Esophagus mucosa (tissue), 1 donor: ENCODE results near the gene ACSM2A. TPM values are rescaled to one million over a fixed set of nuclear protein-coding genes. Genes with fewer than 3 reads are reported as not detected.
"Not testable (repeated sequence)": the region's sequence is repeated elsewhere in the genome, so short reads cannot be mapped to it uniquely, and the experiment has no call there.

Experiments used
- ATAC-seq: fragments of 200-7000 bp; cut with Tn5 transposase; one replicate; pipeline ENCODE4 v1.9.1; 2020
- total RNA-seq: library from RNA; stranded (reverse); gene quantifications from one replicate; pipeline ENCODE4 v1.2.4, GENCODE V29; 2023
- donor health status: DM: yes; HTN: yes; CAD: no.

Gene ACSM2A, protein sequence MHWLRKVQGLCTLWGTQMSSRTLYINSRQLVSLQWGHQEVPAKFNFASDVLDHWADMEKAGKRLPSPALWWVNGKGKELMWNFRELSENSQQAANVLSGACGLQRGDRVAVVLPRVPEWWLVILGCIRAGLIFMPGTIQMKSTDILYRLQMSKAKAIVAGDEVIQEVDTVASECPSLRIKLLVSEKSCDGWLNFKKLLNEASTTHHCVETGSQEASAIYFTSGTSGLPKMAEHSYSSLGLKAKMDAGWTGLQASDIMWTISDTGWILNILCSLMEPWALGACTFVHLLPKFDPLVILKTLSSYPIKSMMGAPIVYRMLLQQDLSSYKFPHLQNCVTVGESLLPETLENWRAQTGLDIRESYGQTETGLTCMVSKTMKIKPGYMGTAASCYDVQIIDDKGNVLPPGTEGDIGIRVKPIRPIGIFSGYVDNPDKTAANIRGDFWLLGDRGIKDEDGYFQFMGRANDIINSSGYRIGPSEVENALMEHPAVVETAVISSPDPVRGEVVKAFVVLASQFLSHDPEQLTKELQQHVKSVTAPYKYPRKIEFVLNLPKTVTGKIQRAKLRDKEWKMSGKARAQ
- total RNA-seq, result not detected

DNA sequence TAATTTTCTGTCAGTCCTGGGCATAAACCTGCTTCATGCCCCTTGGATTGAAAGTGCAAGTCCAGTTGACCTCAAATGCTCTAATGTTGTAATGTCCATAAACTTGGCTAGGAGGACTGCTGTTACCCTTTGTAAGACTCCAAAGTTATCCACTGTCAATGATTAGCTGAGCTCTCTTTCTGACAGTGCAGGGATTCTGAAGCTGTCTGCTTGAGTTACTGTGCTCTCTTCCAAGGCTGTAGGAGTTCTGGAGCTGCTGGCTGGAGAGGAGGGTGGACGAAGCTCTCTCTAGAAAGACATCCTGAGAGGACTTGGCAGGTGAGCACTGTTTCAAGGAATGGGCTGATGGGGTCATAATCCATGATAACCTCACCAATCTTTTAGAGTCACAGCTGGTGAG, at the start of gene ACSM2A:
TSS of gene ACSM2A (plus strand) at position 158 of the 400 bp plus-strand sequence. CDS start 8,594 bp downstream, outside the sequence.
- not testable (repeated sequence) for ATAC-seq

DNA sequence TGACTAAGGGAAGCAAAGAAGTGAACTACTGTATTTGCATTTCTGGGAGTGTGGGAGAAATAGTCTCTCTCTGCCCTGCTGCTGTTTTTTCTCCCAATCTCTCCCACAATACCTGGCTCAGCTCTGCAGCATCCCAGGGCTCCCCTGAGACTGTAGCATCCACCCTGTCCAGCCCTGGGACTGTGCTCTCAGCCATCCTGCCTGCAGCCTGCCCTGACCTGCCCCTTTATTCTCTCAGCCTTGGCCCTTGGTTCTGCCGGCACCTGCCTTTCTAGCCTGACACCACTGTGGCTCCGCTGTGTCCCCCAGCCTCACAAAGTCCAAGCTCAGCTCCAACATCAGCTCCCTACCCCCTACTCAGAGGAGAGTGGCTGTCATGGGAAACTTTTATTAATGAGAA, 48.7 kb upstream of the ACSM2A start:
- ATAC-seq, result no peak

DNA sequence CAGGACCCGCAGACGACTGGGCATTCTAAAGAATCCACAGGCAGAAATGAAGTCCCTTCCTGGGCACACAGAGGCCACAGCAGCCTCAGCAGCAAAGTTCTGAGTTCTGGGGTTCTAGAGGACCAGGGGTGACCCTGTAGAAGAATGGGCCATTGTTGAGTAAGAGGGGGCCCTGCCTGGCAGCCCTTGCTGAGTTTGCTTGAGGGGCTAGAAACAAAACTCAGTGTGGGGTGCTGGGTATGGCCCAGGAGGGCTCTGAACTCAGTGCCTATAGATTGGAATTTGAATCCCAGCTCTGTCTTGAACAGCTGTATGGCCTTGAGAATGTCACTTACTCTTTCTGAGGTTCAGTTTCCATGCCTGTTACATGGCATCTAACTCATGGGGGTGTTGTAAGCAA, 46.7 kb upstream of the ACSM2A start, which contains the start of gene PDILT:
TSS of gene PDILT (minus strand) at position 101 of the 400 bp plus-strand sequence. CDS start 5,437 bp downstream, outside the sequence.
- no peak for ATAC-seq

DNA sequence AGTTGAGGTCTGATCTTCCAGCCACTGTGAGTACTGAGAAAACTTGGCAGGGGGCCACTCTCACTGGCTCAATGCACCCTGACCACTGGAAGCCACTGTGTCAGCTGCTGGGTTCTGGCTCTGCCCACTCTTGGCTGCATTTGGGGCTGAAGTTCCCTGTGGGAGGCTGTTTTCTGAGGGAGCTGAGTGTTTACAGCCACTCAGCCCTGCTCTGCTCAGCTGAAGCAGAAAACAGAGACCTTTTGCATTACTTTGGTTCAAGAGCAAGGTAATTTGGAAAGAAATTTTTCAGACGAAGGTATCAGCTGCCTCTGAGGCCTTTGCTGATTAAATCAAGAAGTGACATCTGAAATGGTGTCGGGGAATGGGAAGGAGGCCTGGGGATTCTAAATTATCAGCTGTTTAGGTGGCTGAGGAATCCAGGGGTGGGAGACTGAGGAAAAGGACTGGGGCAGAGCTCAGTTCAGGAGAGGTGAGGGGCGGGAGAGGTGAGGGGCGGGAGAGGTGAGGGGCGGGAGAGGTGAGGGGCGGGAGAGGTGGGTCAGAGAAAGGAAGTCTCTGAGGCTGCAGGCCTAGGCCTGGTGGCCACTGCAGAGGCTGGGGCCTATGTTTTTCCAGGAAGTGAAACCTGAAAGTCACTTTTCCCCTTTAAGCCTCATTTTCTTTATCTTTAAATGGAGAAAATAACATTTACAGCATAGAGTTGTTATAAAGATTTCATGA, 41.8 kb upstream of the ACSM2A start, which contains the start of gene ACSM5:
TSS of gene ACSM5 (plus strand) at position 137 of the 723 bp plus-strand sequence. CDS start 1,951 bp downstream, outside the sequence.
- ATAC-seq, result no peak

DNA sequence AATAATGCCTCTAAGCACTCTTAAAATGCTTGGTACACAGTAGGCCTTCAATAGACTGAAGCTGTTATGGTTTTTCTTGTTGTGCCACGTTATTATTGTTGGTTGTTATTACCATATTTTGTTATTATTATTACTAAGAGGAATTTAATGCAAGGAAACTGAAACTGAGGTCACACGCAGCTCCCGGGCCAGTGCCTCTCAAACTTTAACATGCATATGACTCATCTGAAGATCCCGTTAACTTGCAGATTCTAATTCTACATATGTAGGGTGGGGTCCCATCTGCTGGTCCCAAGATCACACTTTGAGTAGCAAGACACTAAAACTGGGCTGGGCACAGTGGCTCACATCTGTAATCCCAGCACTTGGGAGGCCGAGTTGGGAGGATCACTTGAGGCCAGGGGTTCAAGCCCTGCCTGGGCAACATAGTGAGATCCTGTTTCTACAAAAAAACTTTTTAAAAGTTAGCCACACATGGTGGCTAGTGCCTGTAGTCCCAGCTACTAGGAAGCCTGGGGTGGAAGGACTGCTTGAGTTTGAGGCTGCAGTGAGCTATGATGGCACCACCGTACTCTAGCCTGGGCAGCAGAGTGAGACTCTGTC, 41.1 kb upstream of the ACSM2A start:
- no peak for ATAC-seq

DNA sequence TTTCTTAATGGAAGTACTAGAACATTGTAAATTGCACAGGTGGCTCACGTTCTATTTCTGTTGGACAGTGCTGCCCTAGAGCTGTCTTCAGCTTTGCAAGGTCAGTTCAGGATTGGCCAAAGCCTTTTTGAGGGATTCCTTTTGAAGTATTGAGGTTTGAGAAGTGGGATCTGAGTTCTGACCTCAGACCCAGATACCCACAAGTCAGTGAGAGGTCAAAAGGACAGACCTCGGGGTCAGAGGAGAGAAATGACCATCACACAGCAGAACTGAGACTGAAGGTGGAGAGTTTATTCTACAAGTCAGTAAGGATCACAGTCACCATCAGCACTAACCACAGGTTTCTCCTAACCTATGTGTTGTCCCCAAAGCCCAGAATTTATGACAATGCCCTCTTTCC, 40.3 kb upstream of the ACSM2A start:
- ATAC-seq, result no peak

DNA sequence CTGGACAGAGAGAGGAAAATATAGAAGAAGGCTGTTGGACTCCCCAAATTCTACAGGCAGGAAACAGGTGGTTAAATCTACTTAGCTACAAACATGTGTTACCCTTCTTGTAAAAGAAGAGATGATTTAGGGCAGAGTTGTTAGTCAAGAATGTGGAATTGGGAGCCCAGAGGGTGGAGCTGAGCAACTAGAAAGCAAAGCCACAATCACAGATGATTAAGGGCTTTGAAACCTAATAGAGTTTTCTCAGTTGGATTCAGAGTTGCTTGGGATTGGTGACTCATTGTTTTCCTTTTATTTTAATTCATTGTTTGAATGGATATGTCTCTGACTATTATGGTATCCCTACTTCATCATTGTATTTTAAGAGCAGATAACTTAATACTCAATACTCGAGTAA, 35.8 kb upstream of the ACSM2A start:
- no peak for ATAC-seq

DNA sequence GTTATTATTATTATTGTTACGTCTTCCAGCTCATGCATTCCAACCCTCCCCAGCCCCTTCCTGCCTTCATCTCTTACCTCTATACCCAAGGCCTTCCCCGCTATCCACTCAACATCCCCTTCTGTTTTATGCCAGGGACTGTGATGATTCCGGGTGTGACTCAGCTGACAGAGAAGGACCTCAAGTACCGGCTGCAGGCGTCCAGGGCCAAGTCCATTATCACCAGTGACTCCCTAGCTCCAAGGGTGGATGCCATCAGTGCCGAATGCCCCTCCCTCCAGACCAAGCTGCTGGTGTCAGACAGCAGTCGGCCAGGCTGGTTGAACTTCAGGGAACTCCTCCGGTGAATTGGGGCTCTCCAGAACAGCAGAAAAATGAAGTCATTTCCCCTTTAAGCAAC, 32.2 kb upstream of the ACSM2A start:
- not testable (repeated sequence) for ATAC-seq

DNA sequence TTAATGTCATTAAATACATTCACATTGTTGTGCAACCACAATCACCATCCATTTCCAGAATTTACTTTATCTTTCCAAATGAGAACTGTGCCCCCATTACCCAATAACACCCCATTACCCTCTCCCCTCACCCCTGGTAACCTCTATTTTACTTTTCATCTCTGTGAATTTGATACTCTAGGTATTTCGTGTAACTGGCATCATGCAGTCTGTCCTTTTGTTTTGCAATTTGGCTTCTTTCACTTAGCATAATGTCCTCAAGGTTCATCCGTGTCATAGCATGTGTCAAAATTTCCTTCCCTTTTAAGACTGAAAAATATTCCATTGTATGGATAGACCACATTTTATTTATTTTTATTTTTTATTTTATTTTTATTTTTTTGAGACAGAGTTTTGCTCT, 29.6 kb upstream of the ACSM2A start:
- ATAC-seq, result not testable (repeated sequence)

DNA sequence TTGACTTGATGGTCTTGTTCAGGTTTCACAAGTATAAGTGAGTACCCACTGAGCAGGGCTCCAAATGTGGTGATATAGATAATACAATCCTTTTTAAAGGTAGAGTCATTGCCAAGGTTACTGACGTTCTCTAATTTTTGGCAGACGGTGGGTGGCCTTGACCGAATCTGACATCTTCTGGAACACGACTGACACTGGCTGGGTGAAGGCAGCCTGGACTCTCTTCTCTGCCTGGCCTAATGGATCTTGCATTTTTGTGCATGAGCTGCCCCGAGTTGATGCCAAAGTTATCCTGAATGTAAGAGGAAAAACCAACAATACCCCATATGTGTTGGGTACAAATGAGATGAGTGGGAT, 27.6 kb upstream of the ACSM2A start:
- ATAC-seq, result not testable (repeated sequence)

DNA sequence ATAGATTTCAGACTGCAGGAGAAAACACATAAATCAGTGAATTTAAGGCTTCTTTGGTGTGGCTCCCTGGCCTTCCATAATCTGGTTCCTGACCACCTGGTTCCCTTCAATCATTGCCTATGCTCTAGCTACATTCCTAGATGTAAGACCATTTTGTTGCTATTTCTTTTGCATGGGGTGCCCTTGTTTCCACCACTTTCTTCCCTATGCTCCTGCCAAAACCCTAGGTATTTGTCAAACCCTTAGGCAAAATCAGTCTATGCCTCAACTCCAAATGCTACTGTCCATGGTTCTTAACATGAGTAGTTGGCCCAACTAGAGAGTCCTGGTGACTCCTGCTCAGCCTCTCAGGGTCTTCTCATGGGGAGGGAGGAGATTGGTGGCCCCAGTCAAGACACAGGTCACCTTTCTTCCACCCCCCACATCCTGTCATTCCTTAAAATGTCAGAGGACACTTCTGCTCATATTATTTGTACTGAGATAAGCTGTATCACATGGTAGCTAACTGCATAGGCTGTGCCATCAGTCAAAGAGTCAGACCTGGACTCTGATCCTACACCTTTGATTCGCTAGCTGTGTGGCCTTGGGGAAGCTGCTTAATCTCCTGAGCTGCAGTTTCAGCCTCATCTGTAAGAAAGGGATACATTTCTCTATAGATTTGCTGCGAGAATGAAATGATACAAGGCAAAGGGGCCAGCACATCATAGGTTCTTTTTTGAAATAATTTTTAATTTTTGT, 27.0 kb upstream of the ACSM2A start:
- ATAC-seq, result no peak

DNA sequence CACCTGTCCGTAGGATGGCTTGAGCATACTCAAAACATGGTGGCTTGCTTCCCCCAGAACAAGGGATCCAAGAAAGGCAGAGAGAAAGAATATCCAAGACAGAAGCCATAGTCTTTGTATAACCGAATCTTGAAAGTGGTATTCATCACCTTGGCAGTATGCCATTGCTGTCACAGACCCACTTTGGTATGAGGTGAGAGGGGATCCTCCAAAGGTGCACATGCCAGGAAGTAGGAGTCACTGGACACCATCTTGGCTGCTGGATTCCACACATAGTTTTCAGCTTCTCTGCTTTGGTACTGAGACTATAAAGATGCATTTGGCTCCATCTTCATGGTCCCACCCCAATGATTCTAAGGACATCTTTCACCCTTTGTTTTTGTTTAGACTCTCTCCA, 23.9 kb upstream of the ACSM2A start:
- ATAC-seq, result not testable (repeated sequence)

DNA sequence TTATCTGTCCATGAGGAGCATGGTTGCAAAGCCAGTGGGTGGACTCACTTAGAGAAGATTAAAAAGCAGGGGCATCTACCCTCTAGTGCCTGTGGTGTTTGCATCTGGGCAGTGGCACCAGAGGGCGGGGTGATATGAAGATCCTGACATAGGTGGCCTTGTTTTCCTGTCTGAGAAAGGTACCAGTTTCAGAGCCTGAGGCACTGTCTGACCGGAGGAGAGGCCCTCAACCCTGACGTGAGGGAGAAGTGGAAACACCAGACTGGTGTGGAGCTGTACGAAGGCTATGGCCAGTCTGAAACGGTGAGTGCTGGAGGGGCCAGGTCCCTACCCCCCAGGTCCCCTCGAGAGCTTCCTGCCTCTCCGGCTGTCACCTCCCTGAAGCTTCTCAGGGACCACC, 21.8 kb upstream of the ACSM2A start:
- ATAC-seq, result not testable (repeated sequence)

DNA sequence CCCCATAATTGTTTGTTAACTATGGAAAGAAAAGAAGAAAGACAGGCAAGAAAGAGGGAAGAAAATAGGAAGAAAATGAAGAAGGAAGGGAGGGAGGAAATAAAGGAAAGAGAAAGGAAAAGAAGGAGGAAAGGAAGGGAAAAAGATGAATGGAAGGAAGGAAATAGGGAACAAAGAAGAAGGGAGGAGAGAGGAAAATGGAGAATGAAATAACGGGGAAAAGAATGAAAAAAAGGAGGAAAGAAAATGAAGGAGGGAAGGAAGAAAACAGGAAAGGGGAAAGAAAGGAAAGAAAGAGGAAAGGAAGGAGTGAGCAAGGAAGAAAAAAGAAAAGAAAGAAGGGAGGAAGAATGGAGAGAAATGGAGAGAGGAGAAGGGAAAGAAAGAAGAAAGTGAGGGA, 20.8 kb upstream of the ACSM2A start:
- not testable (repeated sequence) for ATAC-seq

DNA sequence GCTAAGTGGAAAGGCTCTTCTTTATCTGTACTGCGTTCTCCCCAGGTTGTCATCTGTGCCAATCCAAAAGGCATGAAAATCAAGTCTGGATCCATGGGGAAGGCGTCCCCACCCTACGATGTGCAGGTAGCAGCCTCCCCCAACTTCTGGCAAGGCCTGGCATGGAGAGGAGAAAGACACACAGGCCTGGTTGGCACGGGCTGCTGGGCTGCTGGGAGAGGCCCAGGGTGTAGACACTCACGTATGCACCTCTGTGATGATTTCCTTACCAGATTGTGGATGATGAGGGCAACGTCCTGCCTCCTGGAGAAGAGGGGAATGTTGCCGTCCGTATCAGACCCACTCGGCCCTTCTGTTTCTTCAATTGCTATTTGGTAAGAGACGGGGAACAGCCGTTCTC, 20.4 kb upstream of the ACSM2A start:
- ATAC-seq, result no peak

DNA sequence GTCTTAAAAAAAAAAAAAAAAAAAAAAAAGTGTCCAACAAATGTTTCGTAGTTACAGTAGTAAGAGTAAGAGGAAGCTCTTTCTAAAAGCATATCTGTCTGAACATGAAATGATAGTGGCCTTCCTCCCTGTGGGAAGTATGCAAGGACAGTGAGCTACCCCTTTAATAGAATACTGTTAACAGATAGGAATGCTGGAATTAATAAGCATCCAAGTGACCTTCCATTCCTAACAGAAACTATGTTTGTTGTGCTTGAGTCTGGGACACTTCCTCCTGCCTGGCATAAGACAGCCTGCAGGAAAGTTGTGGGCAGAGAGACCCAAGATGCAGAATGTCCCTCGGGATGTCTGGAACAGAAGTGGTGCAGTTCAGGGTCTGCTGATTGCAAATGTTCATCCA, 12.4 kb upstream of the ACSM2A start:
- not testable (repeated sequence) for ATAC-seq

DNA sequence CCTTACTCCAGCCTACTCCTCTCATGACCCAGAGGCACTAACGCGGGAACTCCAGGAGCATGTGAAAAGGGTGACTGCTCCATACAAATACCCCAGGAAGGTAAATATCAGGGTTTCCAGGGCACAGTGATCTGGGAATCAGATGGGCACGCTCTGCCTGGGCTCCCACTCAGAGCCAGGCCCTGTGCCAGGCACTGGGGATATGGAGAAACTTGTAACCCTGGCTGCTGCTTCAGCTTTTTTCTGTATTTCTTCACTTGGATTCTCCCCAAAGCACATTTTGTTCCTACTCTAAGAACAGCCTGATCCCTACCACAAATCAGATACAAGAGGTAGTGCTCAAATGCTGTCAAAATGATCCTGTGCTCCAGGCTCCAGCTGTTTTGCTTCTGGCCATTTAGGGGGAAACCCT, 11.5 kb upstream of the ACSM2A start:
- not testable (repeated sequence) for ATAC-seq

DNA sequence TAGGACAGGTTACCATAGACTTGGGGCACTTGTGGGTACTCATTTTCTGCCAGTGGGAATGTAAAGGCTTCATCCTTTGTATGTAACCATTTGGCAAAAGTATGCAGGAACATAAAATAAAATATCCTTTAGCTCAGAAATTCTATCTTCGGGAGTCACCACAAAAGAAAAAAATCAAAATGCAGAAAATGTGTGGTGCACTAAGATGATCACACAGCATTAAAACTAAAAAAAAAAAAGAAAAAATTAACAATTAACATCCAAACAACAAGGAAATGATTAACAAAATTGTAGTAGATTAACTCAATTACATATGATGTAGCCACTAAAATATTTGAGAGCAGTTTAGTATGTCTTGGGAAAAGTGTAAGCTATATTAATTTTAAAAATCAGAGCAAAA, 10.6 kb upstream of the ACSM2A start:
- ATAC-seq, result not testable (repeated sequence)

DNA sequence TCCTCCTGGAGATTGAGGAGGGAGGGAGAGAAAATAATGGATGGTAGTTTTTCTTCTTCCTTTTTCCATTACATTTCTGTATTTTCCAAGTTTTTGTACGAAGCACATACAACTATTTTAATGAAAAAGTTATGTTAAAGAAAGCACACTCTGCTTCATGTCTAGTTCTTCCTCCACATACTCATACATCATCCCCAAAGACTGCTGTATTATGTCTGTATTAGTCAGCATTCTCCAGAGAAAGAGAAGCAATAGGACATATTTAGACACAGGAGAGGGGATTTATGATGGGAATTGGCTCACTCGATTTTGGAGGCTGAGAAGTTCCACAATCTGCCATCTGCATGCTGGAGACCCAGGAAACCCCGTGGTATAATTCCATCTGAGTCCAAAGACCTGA, 10.1 kb upstream of the ACSM2A start:
- no peak for ATAC-seq

DNA sequence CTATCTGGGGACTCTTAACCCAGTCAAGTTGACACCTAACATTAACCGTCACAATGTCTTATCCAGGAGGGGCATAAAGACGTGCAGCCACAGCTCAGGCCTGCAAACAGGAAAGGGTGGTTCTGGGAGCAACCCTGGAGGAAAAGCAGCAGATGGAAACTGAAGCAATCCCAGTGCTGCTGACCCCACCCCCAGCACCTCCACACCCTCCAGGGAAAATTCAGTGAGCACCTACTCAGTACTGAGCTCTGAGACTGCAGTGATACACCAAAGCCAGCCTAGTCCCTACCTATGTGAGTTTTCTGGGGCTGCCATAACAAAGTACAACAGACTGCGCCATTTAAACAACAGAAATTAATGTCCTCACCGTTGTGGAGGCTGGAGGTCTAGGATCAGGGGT, 9.5 kb upstream of the ACSM2A start:
- ATAC-seq, result not testable (repeated sequence)

DNA sequence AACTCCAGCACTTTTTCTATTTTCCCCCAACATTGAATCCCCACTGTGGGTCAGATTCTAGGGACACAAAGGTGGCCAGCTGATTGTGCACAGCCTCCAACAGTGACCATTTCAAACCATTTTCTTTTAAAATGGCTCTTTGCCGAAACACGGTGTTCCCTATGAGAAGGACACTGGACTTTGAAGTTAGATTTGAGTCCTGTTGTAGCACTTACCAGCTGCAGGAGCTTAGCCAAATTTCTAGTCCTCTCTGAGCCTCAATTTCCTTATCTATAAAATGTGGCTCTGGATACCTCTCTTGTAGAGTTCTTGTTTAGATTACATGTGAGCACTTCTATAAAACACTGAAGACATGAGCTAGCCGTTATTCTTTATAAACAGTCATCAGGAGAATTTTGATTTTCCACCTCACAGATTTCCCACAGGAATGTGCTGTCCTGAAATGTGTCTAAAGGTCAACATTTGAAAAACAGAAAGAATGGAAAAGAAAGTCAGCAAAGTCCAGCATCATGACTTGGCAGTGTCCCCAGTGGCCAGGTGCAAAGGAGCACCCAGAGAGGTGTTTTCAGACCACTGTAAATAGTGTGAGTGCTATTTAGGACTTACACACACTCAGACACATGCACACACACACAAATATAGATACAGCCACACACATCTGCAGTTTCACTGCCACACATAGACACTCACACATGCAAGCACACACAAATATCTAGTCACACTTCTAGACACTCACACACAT, 4.5 kb upstream of the ACSM2A start:
- ATAC-seq, result not testable (repeated sequence)
